Stimulated activated CD8-positive, alpha-beta memory T cell treated with anti-CD3 and anti-CD28 coated beads, Interleukin-15, amount 100 ng/mL, for 1 hour (primary cell): ENCODE data around the gene EXOC4.
"Not testable (repeated sequence)": the region's sequence is repeated elsewhere in the genome, so short reads cannot be mapped to it uniquely, and the experiment has no call there.

Experiments
- DNase-seq: peaks from one replicate; pipeline ENCODE4 v3.0.0-alpha.2; 2020; ENCODE audit warnings: low read depth

The EXOC4 gene

GRCh38 chr7:133275446-133276095 lies 22.7 kb downstream of the EXOC4 start:
- DNase-seq: no peak

GRCh38 chr7:133278975-133279374 lies 26.1 kb downstream of the EXOC4 start:
- DNase-seq: not testable (repeated sequence)

DNA sequence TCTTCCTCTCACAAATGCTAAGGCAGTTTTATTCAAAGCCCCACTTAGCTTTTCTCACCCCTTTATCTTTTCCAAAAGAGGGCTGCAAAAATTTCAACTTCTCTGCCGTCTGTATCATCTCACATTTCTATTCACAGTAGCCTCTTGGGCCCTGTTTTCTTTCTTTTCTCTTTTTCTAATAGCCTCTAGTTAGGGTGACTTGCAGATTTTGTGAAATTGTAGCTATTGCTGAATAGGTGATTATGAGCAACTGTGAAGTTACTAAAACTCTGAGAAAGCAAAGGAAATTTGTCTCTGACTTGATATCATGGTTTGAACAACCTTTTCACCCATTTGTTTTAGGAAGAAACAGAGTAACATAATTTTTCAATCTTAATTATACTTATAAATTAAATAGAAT lies 29.2 kb downstream of the EXOC4 start:
- no peak for DNase-seq

- no peak for DNase-seq
Observed at GRCh38 chr7:133284092-133284491, 31.2 kb downstream of the EXOC4 start.

DNA sequence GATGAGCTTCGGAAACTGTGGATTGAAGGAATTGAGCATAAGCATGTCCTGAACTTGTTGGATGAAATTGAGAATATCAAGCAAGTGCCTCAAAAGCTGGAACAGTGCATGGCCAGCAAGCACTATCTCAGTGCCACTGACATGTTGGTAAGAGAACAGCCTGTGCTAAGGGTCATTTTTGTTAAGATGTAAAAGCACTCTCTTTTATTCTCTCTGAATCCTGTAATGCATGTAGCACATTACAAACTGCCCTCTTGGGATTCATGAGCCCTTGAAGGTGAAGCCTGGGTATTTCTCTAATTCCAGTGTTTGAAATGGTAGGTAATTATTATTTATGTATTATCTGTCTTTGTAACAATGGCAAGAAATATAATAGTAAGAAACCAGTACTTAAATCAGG lies 36.1 kb downstream of the EXOC4 start:
- no peak for DNase-seq

- no peak for DNase-seq
Observed at GRCh38 chr7:133290041-133290440, 37.2 kb downstream of the EXOC4 start.

DNA sequence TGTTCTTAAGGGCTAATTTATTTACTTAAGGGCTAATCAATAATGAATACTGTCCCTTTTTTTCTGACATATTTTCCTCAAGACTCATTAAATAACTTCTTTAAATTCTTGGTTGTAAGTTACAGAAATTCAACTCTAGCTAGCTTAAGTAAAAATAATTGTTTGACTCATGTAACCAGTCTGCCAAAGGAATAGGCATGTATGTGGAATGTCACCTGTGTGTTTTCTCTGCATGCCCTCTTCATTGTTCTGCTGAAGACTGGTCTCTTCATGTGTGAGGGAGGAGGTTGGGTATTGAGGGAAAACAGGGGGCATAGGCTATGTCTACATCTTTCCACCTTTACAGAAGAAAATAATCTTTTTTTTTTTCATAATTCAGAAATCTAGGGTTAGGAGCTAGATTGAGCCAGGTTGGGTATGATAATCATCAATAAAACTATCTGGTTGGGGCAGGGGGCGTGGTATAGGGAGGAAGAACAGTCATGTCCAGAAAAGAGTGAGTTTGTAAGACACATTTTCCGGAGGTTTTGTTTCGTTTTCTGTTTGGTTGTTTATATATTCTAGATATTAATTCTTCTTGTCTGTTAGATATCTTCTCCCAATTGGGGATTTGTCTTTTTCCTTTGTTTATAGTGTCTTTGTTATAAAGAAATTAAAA lies 37.9 kb downstream of the EXOC4 start:
- no peak for DNase-seq

- no peak for DNase-seq
Observed at GRCh38 chr7:133292631-133293030, 39.8 kb downstream of the EXOC4 start.

DNA sequence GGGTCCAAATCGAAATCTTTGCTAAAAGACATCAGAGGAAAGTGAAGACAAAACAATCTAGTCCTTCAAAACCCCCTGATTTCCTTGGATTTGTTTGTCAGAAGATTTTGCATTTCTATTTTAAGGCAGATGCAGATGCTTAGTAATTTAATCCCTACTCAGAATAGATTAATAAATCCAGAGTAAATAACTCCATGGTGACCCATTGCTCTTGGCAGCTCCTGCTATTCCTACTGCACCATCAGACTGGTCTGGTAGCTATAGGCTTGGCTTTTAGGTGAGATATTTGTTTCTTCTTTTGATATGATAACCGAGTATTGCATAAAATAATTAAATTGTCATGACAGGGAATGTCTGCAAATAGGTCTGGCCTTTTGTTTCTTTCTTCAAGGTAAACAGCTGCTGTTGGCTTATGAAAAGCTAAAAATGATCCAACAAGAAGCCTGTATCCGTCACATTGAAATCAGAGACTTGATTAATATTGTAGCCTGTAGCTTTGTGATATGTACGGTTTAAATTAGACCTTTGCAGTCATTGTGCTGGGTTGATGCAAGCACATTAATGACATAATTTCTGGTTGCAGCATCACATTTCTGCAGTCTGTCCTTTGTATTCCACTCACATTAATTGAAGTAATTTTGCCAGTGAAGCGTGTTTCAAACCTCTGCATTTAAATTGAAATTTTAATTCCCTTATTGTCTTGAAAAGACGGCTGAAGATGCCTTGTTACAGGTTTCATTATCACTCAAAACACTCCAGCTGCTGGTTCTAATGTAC lies 40.7 kb downstream of the EXOC4 start:
- no peak for DNase-seq

GRCh38 chr7:133294234-133294633 lies 41.4 kb downstream of the EXOC4 start:
- DNase-seq: no peak

DNA sequence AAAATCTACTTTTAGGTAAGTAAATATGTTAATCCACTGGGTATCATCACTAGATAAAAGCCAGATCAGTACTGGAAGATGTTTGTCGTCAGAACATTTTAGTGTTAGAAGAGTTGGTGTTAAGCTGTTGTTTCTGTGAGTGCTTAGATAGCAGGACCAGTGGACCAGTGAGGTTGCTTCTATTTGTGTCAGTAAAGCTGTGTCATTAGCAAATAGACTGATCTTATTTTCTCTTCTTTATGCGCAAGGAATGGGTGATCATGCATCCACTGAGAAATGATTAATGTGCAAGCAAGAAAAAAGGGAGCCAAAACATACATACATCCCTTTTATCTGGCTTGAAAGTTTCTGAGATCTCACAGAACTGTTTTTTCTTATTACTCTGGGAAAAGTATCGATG lies 42.6 kb downstream of the EXOC4 start:
- no peak for DNase-seq

- DNase-seq: no peak
Observed at GRCh38 chr7:133297093-133297492, 44.2 kb downstream of the EXOC4 start.

DNA sequence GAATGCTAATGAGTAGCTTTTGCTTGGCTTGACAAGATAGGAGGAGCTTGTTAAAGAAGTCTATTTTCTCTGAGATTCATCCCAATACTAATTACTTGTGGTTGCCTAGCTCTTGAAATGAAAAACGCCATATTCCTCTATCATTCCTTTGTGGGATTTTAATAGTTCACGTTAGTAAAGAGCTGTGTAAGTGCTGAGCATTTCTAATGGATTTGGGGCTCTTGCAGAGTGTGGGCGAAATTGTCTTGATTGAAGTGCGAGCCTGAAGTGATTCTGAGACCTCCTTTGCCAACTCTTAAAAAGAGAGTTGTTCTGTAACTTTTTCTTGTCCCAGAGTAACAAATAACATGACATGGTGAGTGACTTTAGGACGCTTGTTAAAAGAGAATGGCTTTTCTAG lies 45.2 kb downstream of the EXOC4 start:
- no peak for DNase-seq

DNA sequence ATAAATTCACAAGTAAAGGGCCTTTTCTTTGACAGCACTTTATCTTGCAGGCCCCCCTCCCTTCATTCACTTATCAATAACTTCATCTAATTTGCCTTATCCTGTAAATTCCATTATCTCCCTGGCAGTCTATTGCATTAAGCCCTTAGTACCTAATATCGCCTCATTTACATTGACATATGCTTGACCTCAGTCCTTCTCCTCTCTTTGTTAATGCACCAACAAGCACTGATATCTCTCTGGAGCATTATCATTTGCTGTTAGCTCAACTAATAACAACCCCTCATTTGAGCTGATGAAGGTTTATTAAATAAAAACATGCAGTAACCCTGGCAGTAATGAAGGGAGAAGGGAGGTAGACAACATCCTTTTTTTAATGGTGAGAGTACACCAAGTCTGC lies 46.8 kb downstream of the EXOC4 start:
- DNase-seq: no peak

DNA sequence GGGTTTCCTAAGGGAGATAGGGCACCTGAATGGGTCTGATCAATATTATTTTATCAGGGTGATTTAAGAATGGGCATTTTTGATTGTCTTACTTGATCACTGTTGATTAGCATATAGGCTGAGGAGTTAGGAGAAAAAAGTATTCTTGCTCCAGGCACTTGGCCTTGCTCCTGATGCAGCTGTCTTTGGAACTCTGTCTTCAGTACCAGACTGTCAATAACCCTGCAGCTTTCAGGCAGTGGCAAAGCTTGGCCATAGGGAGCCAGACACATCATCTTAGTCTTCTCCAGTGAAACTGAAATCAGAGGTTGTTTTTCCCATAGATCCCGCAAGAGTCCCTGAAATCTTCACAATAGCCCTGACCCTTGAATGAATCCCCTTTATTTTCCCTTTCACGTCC lies 47.2 kb downstream of the EXOC4 start:
- DNase-seq: no peak

DNA sequence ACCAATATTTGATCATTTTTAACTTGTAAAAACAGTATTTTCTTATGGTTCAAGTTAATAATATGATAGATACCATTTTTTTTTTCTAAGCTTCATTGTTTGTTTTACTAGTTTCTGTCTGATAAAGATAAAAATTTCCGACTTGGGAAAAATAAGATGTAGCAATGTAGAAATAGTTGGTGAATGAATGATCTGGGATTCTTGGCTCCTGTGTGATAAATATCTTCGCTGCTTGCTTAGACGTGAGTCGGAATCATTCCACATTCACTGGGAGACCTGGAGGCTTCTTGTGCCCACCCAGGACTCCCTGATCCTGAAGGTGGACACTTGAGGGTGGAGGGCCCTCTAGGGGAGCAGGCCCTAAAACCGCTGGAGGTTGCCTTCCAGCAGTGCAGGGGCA lies 47.9 kb downstream of the EXOC4 start:
- DNase-seq: no peak

- DNase-seq: no peak
Observed at GRCh38 chr7:133301444-133301843, 48.6 kb downstream of the EXOC4 start.

GRCh38 chr7:133303372-133303771 lies 50.5 kb downstream of the EXOC4 start:
- no peak for DNase-seq

- no peak for DNase-seq
Observed at GRCh38 chr7:133303931-133304330, 51.1 kb downstream of the EXOC4 start.

DNA sequence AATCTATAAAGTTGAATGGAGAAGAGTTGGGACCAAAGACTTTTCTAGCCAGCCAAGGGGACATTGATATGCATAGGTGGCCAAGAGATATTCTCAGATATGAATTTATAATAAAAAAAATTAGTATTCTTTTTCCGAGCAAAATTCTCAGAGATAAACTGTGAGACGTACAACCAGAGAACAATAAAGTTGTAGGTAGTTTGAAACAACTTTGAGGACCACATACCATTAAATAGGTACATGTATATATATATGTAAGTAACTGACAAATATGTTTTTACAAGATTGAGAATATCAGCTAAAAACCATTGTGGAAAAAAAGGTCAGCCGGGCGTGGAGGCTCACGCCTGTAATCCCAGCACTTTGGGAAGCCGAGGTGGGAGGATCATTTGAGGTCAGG lies 56.5 kb downstream of the EXOC4 start:
- DNase-seq: no peak

DNA sequence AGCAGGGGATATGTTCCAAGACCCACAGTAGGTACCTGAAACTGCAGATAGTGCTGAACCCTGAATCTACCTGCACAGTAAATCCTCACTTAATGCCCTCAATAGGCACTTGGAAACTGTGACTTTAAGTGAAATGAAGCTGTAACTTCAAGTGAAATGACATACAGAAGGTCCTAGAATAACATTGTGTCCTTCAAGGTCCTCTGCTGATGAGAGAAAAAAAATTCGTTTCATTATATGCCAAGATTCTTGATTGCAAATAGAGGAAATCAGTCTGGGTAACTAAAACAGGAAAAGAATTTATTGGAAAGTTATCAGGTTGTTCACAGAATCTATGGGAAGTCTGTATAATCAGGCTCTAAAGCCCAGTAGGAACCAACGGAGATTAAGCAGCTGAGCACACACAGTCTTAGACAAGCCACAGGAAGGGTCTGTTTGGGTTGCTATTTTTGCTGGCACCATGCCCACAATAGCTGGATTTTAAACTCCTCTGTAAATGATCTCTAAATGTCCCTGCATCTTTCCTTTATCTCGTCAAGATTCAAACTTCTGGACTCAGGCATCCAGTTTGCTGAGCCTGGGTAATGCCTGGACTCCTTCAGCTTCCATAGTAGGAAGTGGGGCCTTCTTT lies 57.5 kb downstream of the EXOC4 start:
- no peak for DNase-seq

DNA sequence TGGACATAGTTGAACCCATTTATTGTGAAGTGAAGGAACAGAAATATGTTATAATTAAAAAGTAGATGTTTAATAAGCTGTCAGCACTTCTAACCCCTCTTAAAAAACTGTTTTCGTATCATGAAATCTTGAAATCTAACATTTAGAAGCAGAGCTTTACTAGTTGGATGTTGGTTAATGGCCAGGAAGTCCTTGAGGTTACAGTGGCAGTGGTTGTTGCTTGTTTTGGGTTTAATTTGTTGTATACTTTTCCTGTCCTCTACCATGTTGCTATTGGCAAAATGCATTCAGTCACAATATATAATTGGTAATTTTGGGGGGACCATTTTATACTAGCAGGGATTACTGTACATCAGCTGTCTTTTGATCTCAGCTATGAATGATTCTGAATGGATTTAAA lies 60.7 kb downstream of the EXOC4 start:
- no peak for DNase-seq

DNA sequence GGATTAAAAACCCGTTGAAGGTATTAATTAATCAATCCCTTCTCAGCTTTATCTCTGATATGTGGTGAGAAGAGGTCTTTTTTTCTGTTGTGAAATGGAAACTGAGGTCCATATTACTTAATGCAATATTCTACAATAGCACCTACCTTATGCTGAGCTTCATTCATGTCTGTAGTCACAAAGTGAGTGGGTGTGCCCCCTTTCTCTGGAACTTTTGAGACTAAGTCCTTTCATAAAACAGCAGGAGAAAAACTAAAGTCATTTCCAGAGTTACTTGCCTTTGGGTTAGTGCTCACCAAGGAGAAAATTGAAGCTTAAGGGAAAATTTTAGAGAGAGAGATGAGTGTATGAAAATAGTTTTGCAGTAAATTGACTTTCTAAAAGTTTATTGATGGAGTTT lies 61.2 kb downstream of the EXOC4 start:
- DNase-seq: no peak
